OCI-LY7 (cell line): Measurements from ENCODE around the gene MAGED2. TPM values are rescaled to one million over a fixed set of nuclear protein-coding genes. Genes with fewer than 3 reads are reported as not detected.
A peak's percentile ranks its signal among the peaks of the same experiment; 100 is the strongest.

Source experiments
- BruUV-seq: library from RNA; stranded (reverse); fragments of 400-500 nt; replicated peaks from 2 replicates; lab custom pipeline; 2021; lab: Mats Ljungman, UMichigan
- CTCF ChIA-PET: fragments of 300-600 bp; sonication (Branson Sonifier 250); formaldehyde crosslinking; loops from one replicate; lab custom pipeline; 2022; ENCODE audit warnings: antibody characterized with exemption; ENCODE audit not compliant: unreplicated experiment; lab: Charles Lee
- POLR2A ChIA-PET: fragments of 300-600 bp; sonication (Branson Sonifier 250); formaldehyde crosslinking; loops from one replicate; lab custom pipeline; 2022; ENCODE audit warnings: antibody characterized with exemption; lab: Charles Lee
- DNase-seq: peaks from one replicate; pipeline ENCODE4 v3.0.0-alpha.2; 2015; ENCODE audit warnings: low spot score
- H2AFZ ChIP-seq: fragments of 200-600 bp; sonication (generic), shearing (Covaris generic); 2 replicates; pipeline ENCODE4 v1.6.1; 2014; ENCODE audit warnings: mild to moderate bottlenecking, antibody characterized with exemption, low read length, moderate library complexity
- H3K27ac ChIP-seq: fragments of 200-600 bp; sonication (generic); 2 replicates; pipeline ENCODE4 v1.5.1; 2014; ENCODE audit warnings: mixed run types, low read depth, mild to moderate bottlenecking, moderate library complexity, low read length, inconsistent platforms; ENCODE audit not compliant: poor library complexity, severe bottlenecking
- H3K36me3 ChIP-seq: fragments of 200-600 bp; sonication (generic); 2 replicates; pipeline ENCODE4 v1.6.1; 2014; ENCODE audit warnings: mild to moderate bottlenecking, antibody characterized with exemption, low read length, moderate library complexity, mixed read lengths; ENCODE audit not compliant: insufficient read depth
- H3K4me1 ChIP-seq: fragments of 200-600 bp; sonication (generic); 2 replicates; pipeline ENCODE4 v1.5.1; 2014; ENCODE audit warnings: mild to moderate bottlenecking, low read length; ENCODE audit not compliant: insufficient read depth, poor library complexity, severe bottlenecking
- H3K4me2 ChIP-seq: fragments of 200-600 bp; sonication (generic); 2 replicates; pipeline ENCODE4 v1.6.1; 2014; ENCODE audit warnings: mild to moderate bottlenecking, low read length
- H3K4me3 ChIP-seq: fragments of 200-600 bp; sonication (generic); 2 replicates; pipeline ENCODE4 v1.5.1; 2014; ENCODE audit warnings: mild to moderate bottlenecking, low read depth, low read length; ENCODE audit not compliant: poor library complexity, severe bottlenecking
- H3K79me2 ChIP-seq: fragments of 200-600 bp; sonication (generic); 2 replicates; pipeline ENCODE4 v1.6.1; 2016; ENCODE audit warnings: low read depth, mild to moderate bottlenecking, low read length, moderate library complexity, mixed read lengths; ENCODE audit not compliant: insufficient read depth
- H3K9me2 ChIP-seq: fragments of 200-600 bp; sonication (generic); 2 replicates; pipeline ENCODE4 v1.6.1; 2016; ENCODE audit warnings: mild to moderate bottlenecking, low read length, mixed read lengths; ENCODE audit not compliant: insufficient read depth
- H3K9me3 ChIP-seq: fragments of 200-600 bp; sonication (generic); 2 replicates; pipeline ENCODE4 v1.6.1; 2014; ENCODE audit warnings: mild to moderate bottlenecking, mixed run types, low read length, mixed read lengths
- H4K20me1 ChIP-seq: fragments of 200-600 bp; sonication (generic); 2 replicates; pipeline ENCODE4 v1.6.1; 2014; ENCODE audit warnings: mild to moderate bottlenecking, antibody characterized with exemption, low read length, moderate library complexity, mixed read lengths; ENCODE audit not compliant: insufficient read depth
- CTCF ChIP-seq: fragments of 200-600 bp; sonication (generic); conservative IDR thresholded peaks from 2 replicates; pipeline ENCODE4 v1.5.1; 2014; ENCODE audit warnings: mild to moderate bottlenecking, antibody characterized with exemption, low read length, moderate library complexity, mixed read lengths
- EZH2phosphoT487 ChIP-seq: fragments of 200-600 bp; sonication (generic); IDR thresholded peaks from 2 replicates; pipeline ENCODE4 v1.6.1; 2018; ENCODE audit warnings: low read depth, borderline replicate concordance, mild to moderate bottlenecking, mixed run types, antibody characterized with exemption, low read length, moderate library complexity, mixed read lengths
- intact Hi-C: fragments of 100-400 bp; cut with micrococcal nuclease; formaldehyde crosslinking; loops from one replicate; pipeline ENCODE4 v1.10.0; 2022; ENCODE audit not compliant: unreplicated experiment
- small RNA-seq: library from RNA; depleted of rRNA; stranded (forward); fragments of <200 nt; gene quantifications from one replicate; pipeline ENCODE3, GENCODE V24; 2014
- total RNA-seq, 2 experiments: library from RNA; depleted of rRNA in 1 of 2; stranded (reverse); fragments of >200 nt in 1 of 2; shearing (Covaris generic) in 1 of 2; gene quantifications; 2 replicates each; pipeline ENCODE4 v1.2.3, GENCODE V29; 2014 to 2022

MAGED2 gene
- total RNA-seq, 2 experiments from 2014 or later = 27.1 to 48.3 TPM

GRCh38 chrX:54865208-54865607, 57.7 kb downstream of the MAGED2 start:
- intact Hi-C loops = no loop called here
- CTCF ChIA-PET = no interaction called here
- Histone ChIP-seq H3K79me2 (no peaks in the 10 kb centered on the region), H3K27ac (no peak overlapping the region), H3K4me3 (no peak overlapping the region), H4K20me1 (no peaks in the 10 kb centered on the region), H3K4me1 (peaks cover 10% of the 10 kb centered on the region), H3K4me2 (peak overlapping the region; percentile 42), H3K9me3 (no peaks in the 10 kb centered on the region), H3K9me2 (no peaks in the 10 kb centered on the region), H2AFZ (peak overlapping the region; percentile 66; the same call in 1 of the 2 replicates), H3K36me3 (no peaks in the 10 kb centered on the region)
- DNase-seq = peak; percentile 45
- no TSS peak for BruUV-seq
- POLR2A ChIA-PET = no interaction called here
- TF ChIP-seq EZH2phosphoT487 (no peak), CTCF (no peak)

Small RNA genes within 50 kb of the gene (small RNA-seq; reads per million reads assigned to genes)
- gene AL049732.1 = not detected
- gene SNORA11 = 1.5 reads per million, percentile 68 among the genes with 10 or more reads in this experiment

Other genes with a start within 250 kb of the MAGED2 start
- gene ITIH6, start 9.5 kb upstream of the MAGED2 start, total RNA-seq (2014; rRNA removed; shearing (Covaris generic)) = not detected in 2 replicates
- not detected in 2 replicates for gene ITIH6, start 9.5 kb upstream of the MAGED2 start, total RNA-seq (2022)
- 0.36 and 0.54 TPM in 2 replicates for gene TRO, start 113.1 kb downstream of the MAGED2 start, total RNA-seq (2014; rRNA removed; shearing (Covaris generic))
- gene TRO, start 113.1 kb downstream of the MAGED2 start, total RNA-seq (2022) = 0.30 TPM in 1 of 2 replicates, not detected in the other
- gene PFKFB1, start 186.4 kb downstream of the MAGED2 start, total RNA-seq (2014; rRNA removed; shearing (Covaris generic)) = 0.76 and 0.77 TPM in 2 replicates
- 0.72 and 1.0 TPM in 2 replicates for gene PFKFB1, start 186.4 kb downstream of the MAGED2 start, total RNA-seq (2022)
- 11.4 and 14.2 TPM in 2 replicates for gene APEX2, start 192.6 kb downstream of the MAGED2 start, total RNA-seq (2014; rRNA removed; shearing (Covaris generic))
- 27.7 and 32.9 TPM in 2 replicates for gene APEX2, start 192.6 kb downstream of the MAGED2 start, total RNA-seq (2022)
- not detected in 2 replicates for gene ALAS2, start 223.2 kb downstream of the MAGED2 start, total RNA-seq (2014; rRNA removed; shearing (Covaris generic))
- gene ALAS2, start 223.2 kb downstream of the MAGED2 start, total RNA-seq (2022) = not detected in 2 replicates